ENCODE data around the gene PRRG4. TPM values are rescaled to one million over a fixed set of nuclear protein-coding genes. Genes with fewer than 3 reads are reported as not detected.

The PRRG4 gene
- total RNA-seq, 1 donor, result 0.36 TPM

DNA sequence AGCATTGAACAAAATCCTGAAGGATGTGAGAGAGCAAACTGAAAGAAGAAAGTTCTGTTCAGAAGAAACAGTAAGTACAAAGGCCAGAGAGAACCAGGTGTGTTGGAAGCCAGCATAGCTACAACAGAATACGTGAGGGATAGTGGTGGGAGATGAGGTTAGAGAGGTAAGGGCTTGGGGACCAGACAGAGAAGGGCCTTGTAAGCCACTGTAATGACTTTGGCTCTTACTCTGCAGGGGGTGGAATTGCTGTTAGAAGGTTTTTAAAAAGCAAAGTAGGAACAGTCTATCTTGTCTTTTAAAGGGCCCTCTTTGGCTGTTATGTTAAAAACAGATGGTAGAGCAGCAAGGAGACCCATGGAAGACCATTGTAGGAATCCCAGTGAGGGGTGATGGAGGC is 4.2 kb downstream of the PRRG4 start:
- peaks cover 3% of the 10 kb centered on the region for H3K4me1 ChIP-seq (ENCODE audit: insufficient read depth, low read length)
- peaks cover 24% of the 10 kb centered on the region for H3K27me3 ChIP-seq (ENCODE audit: insufficient read depth, low read length)
- H3K9me3 ChIP-seq (ENCODE audit: low read depth, low read length), result no peaks in the 10 kb centered on the region
- H3K4me3 ChIP-seq (ENCODE audit: insufficient read depth, low read length), result no peak overlapping the region
- H3K79me2 ChIP-seq (ENCODE audit: insufficient read depth, low read length), result no peaks in the 10 kb centered on the region
- no peak overlapping the region for H2AFZ ChIP-seq (ENCODE audit: low read length)
- H3K27ac ChIP-seq (ENCODE audit: low read depth, low read length), result no peak overlapping the region
- no peaks in the 10 kb centered on the region for H3K36me3 ChIP-seq (ENCODE audit: insufficient read depth, low read length)
- no peaks in the 10 kb centered on the region for H4K20me1 ChIP-seq (ENCODE audit: insufficient read depth, low read length)
- H3K4me2 ChIP-seq (ENCODE audit: insufficient read depth, low read length), result no peak overlapping the region
- TF ChIP-seq, protein P1, sequence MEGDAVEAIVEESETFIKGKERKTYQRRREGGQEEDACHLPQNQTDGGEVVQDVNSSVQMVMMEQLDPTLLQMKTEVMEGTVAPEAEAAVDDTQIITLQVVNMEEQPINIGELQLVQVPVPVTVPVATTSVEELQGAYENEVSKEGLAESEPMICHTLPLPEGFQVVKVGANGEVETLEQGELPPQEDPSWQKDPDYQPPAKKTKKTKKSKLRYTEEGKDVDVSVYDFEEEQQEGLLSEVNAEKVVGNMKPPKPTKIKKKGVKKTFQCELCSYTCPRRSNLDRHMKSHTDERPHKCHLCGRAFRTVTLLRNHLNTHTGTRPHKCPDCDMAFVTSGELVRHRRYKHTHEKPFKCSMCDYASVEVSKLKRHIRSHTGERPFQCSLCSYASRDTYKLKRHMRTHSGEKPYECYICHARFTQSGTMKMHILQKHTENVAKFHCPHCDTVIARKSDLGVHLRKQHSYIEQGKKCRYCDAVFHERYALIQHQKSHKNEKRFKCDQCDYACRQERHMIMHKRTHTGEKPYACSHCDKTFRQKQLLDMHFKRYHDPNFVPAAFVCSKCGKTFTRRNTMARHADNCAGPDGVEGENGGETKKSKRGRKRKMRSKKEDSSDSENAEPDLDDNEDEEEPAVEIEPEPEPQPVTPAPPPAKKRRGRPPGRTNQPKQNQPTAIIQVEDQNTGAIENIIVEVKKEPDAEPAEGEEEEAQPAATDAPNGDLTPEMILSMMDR (IDR thresholded peaks at IDR 0.05; ENCODE audit: extremely low read depth, low read depth, low read length), result no peak
- no peak for DNase-seq (ENCODE audit: insufficient read length, low spot score, missing footprints)

DNA sequence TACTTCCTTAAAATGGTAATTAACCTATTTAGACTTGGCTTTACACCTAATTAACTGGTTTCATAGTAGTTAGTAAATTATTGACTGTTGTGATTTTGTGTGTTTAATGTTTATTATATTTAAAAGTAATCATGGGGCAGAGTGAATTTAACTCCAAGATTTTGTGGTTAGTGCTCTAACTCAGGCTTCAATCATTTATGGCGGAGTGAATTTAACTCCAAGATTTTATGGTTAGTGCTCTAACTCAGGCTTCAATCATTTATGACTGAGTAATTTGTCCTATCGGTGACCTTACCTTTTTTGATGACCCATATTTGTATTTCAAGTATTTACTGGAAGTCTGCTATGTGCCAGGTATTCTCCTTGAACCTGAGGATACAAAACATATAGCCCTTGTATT is 7.2 kb downstream of the PRRG4 start:
- Histone ChIP-seq H3K4me2 (ENCODE audit: insufficient read depth, low read length) (no peak overlapping the region), H3K36me3 (ENCODE audit: insufficient read depth, low read length) (no peaks in the 10 kb centered on the region), H2AFZ (ENCODE audit: low read length) (no peak overlapping the region), H3K9me3 (ENCODE audit: low read depth, low read length) (no peaks in the 10 kb centered on the region), H4K20me1 (ENCODE audit: insufficient read depth, low read length) (no peaks in the 10 kb centered on the region), H3K4me1 (ENCODE audit: insufficient read depth, low read length) (no peaks in the 10 kb centered on the region), H3K27me3 (ENCODE audit: insufficient read depth, low read length) (peaks cover 7% of the 10 kb centered on the region), H3K27ac (ENCODE audit: low read depth, low read length) (no peak overlapping the region), H3K79me2 (ENCODE audit: insufficient read depth, low read length) (no peaks in the 10 kb centered on the region), H3K4me3 (ENCODE audit: insufficient read depth, low read length) (no peak overlapping the region)
- TF ChIP-seq, protein P1 (IDR thresholded peaks at IDR 0.05; ENCODE audit: extremely low read depth, low read depth, low read length), result no peak
- DNase-seq (ENCODE audit: insufficient read length, low spot score, missing footprints), result no peak

DNA sequence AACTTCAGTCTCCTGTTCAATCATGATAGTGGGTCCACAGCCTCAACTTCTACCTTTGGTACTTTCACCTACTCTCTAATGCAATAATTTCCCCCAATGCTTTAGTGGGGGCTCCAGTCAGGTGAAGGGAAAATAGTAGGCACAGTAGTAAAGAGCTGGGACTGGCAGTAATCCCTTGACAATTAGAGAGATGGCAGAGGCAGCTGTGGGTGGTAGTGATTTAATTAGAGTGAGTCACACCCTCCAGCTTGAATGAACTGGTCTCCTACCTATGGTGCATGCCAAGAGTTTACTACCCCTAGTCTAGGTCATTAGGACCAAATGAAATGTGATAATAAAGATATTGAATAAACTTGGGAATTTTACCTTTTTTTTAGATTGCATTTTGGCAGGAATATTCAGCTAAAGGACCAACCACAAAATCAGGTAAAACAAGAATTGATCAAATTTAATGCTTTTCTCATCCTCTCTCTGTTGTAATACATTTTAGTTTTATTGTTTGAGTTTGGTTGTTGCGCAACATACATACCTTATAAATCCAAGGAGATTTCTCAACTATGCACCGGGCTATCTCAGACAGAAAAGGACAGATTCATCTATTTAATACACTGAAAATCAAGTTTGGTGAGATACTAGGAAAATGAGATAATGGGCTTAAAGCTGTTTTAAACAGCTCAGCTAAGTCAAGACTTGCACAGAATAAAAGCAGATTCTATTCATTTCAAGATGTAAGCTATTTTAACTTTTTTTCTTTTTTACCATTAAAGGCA is 9.0 kb downstream of the PRRG4 start:
- no peaks in the 10 kb centered on the region for H3K27me3 ChIP-seq (ENCODE audit: insufficient read depth, low read length)
- H4K20me1 ChIP-seq (ENCODE audit: insufficient read depth, low read length), result no peaks in the 10 kb centered on the region
- H3K4me3 ChIP-seq (ENCODE audit: insufficient read depth, low read length), result no peak overlapping the region
- H3K4me2 ChIP-seq (ENCODE audit: insufficient read depth, low read length), result no peak overlapping the region
- no peaks in the 10 kb centered on the region for H3K36me3 ChIP-seq (ENCODE audit: insufficient read depth, low read length)
- TF ChIP-seq, protein P1 (IDR thresholded peaks at IDR 0.05; ENCODE audit: extremely low read depth, low read depth, low read length), result no peak
- DNase-seq (ENCODE audit: insufficient read length, low spot score, missing footprints), result no peak
- no peak overlapping the region for H2AFZ ChIP-seq (ENCODE audit: low read length)
- H3K27ac ChIP-seq (ENCODE audit: low read depth, low read length), result no peak overlapping the region
- H3K9me3 ChIP-seq (ENCODE audit: low read depth, low read length), result no peaks in the 10 kb centered on the region
- no peaks in the 10 kb centered on the region for H3K4me1 ChIP-seq (ENCODE audit: insufficient read depth, low read length)
- no peaks in the 10 kb centered on the region for H3K79me2 ChIP-seq (ENCODE audit: insufficient read depth, low read length)

DNA sequence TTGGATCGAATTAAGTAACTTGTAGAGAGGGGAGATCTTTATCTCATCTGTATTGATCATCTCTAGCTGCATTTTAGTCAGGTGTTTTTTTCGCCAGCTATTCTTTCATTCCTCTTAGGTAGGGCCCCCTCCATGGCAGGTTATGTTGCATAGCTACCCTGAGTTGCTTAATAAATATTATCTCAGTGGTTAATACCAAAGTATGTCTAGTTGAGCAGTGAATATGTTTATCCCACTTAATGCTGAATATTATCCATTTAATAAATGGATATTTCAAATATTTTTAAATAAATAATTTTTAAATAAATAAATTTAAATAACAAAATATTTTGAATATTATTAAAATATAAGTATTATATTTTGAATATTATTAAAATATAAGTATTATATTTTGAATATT is 9.6 kb downstream of the PRRG4 start:
- no peak overlapping the region for H3K4me2 ChIP-seq (ENCODE audit: insufficient read depth, low read length)
- no peaks in the 10 kb centered on the region for H3K27me3 ChIP-seq (ENCODE audit: insufficient read depth, low read length)

More for the DNA sequence above, 9.6 kb downstream of the PRRG4 start:
- H3K27ac ChIP-seq (ENCODE audit: low read depth, low read length), result no peak overlapping the region
- no peaks in the 10 kb centered on the region for H3K9me3 ChIP-seq (ENCODE audit: low read depth, low read length)
- H3K79me2 ChIP-seq (ENCODE audit: insufficient read depth, low read length), result no peaks in the 10 kb centered on the region
- TF ChIP-seq, protein P1 (IDR thresholded peaks at IDR 0.05; ENCODE audit: extremely low read depth, low read depth, low read length), result no peak
- H4K20me1 ChIP-seq (ENCODE audit: insufficient read depth, low read length), result no peaks in the 10 kb centered on the region
- no peak for DNase-seq (ENCODE audit: insufficient read length, low spot score, missing footprints)
- H2AFZ ChIP-seq (ENCODE audit: low read length), result no peak overlapping the region
- no peaks in the 10 kb centered on the region for H3K36me3 ChIP-seq (ENCODE audit: insufficient read depth, low read length)
- H3K4me3 ChIP-seq (ENCODE audit: insufficient read depth, low read length), result no peak overlapping the region
- H3K4me1 ChIP-seq (ENCODE audit: insufficient read depth, low read length), result no peaks in the 10 kb centered on the region

Data from osteoblast (primary cell).